Fibroblast of mammary gland (primary cell): ENCODE measurements around the gene PTPRN2.

ENCODE experiments used
- DNase-seq: peaks from one replicate; pipeline ENCODE4 v3.0.0-alpha.2; 2010; ENCODE audit warnings: low read depth
- H3K4me3 ChIP-seq: 2 replicates; pipeline ENCODE4 v1.5.1; 2011; ENCODE audit warnings: low read depth, mild to moderate bottlenecking, low read length, moderate library complexity; ENCODE audit not compliant: control insufficient read depth
- CTCF ChIP-seq: conservative IDR thresholded peaks from 2 replicates; pipeline ENCODE4 v1.5.1; 2011; ENCODE audit warnings: low read depth, low read length, inconsistent platforms; ENCODE audit not compliant: control insufficient read depth, insufficient read depth

Gene PTPRN2

GRCh38 chr7:157946398-157947060 lies 641.1 kb downstream of the PTPRN2 start:
- no peak for TF ChIP-seq CTCF
- DNase-seq: no peak
- no peak overlapping the region for H3K4me3 ChIP-seq

- TF ChIP-seq CTCF: no peak
- no peak overlapping the region for H3K4me3 ChIP-seq
- no peak for DNase-seq
Observed at GRCh38 chr7:157945401-157945800, 642.2 kb downstream of the PTPRN2 start.

- no peak for DNase-seq
- no peak overlapping the region for H3K4me3 ChIP-seq
- no peak for TF ChIP-seq CTCF
Observed at GRCh38 chr7:157944734-157945291, 642.8 kb downstream of the PTPRN2 start.

- no peak for DNase-seq
- no peak for TF ChIP-seq CTCF
- no peak overlapping the region for H3K4me3 ChIP-seq
Observed at GRCh38 chr7:157944051-157944450, 643.6 kb downstream of the PTPRN2 start.

GRCh38 chr7:157943561-157943960 lies 644.1 kb downstream of the PTPRN2 start:
- H3K4me3 ChIP-seq: no peak overlapping the region
- no peak for DNase-seq
- TF ChIP-seq CTCF: no peak

GRCh38 chr7:157941210-157941609 lies 646.4 kb downstream of the PTPRN2 start:
- H3K4me3 ChIP-seq: no peak overlapping the region
- TF ChIP-seq CTCF: no peak
- DNase-seq: no peak
